Stimulated activated CD8-positive, alpha-beta memory T cell treated with anti-CD3 and anti-CD28 coated beads, Interleukin-7, amount 100 ng/mL, for 48 hours (primary cell): ENCODE results near the gene CANT1.

ENCODE experiments used
- DNase-seq, 2 donors: peaks; one replicate each; pipeline ENCODE4 v3.0.0-alpha.2; 2020; ENCODE audit warnings: low read depth in 1 of 2; ENCODE audit errors: extremely low read depth in 1 of 2

CANT1 gene

GRCh38 chr17:79009397-79010303 is at the start of gene CANT1:
Gene CANT1, minus strand, starts transcription at chr17:79009764. Its CDS starts 12,142 bp downstream, at chr17:78997622.
- peak; percentile 60 to 67 for DNase-seq

- no peak for DNase-seq
Measured at GRCh38 chr17:79057737-79058385, 48.3 kb upstream of the CANT1 start.

- no peak for DNase-seq
Measured at GRCh38 chr17:79055197-79055596, 45.6 kb upstream of the CANT1 start.

GRCh38 chr17:79054200-79054960 is 44.8 kb upstream of the CANT1 start:
- DNase-seq = no peak

GRCh38 chr17:79053251-79053925 is 43.8 kb upstream of the CANT1 start:
- no peak for DNase-seq

GRCh38 chr17:79052131-79052530 is 42.6 kb upstream of the CANT1 start:
- no peak for DNase-seq

GRCh38 chr17:79051306-79051705 is 41.7 kb upstream of the CANT1 start:
- no peak for DNase-seq

GRCh38 chr17:79050551-79050950 is 41.0 kb upstream of the CANT1 start:
- DNase-seq = no peak

GRCh38 chr17:79049821-79050220 is 40.3 kb upstream of the CANT1 start:
- no peak for DNase-seq

GRCh38 chr17:79048826-79049755 is 39.5 kb upstream of the CANT1 start:
- DNase-seq = no peak

GRCh38 chr17:79047923-79048825 is 38.6 kb upstream of the CANT1 start:
- no peak for DNase-seq

- no peak for DNase-seq
Measured at GRCh38 chr17:79047291-79047920, 37.8 kb upstream of the CANT1 start.

GRCh38 chr17:79046916-79047280 is 37.3 kb upstream of the CANT1 start:
- DNase-seq = no peak

GRCh38 chr17:79046197-79046915 is 36.8 kb upstream of the CANT1 start:
- no peak for DNase-seq

GRCh38 chr17:79045842-79046196 is 36.3 kb upstream of the CANT1 start:
- peak; percentile 29 to 39 for DNase-seq

- no peak for DNase-seq
Measured at GRCh38 chr17:79045001-79045729, 35.6 kb upstream of the CANT1 start.

- DNase-seq = no peak
Measured at GRCh38 chr17:79044462-79044861, 34.9 kb upstream of the CANT1 start.
